PC-9 (cell line): Measurements from ENCODE around the gene SFMBT2. TPM values are rescaled to one million over a fixed set of nuclear protein-coding genes. Genes with fewer than 3 reads are reported as not detected.
"Not testable (repeated sequence)": the region's sequence is repeated elsewhere in the genome, so short reads cannot be mapped to it uniquely, and the experiment has no call there.

Experiments
- BruUV-seq: library from RNA; stranded (reverse); fragments of 400-500 nt; replicated peaks from 2 replicates; lab custom pipeline; 2021; lab: Mats Ljungman, UMichigan
- CTCF ChIA-PET: fragments of 300-600 bp; sonication (Branson Sonifier 250); formaldehyde crosslinking; loops from one replicate; lab custom pipeline; 2022; ENCODE audit warnings: antibody characterized with exemption; lab: Charles Lee
- POLR2A ChIA-PET: fragments of 300-600 bp; sonication (Branson Sonifier 250); formaldehyde crosslinking; loops from one replicate; lab custom pipeline; 2022; ENCODE audit warnings: antibody characterized with exemption; ENCODE audit not compliant: unreplicated experiment; lab: Charles Lee
- DNase-seq, 2 experiments: peaks; one replicate each; pipeline versions ENCODE4 v3.0.0 to v3.0.0-alpha.2; 2015 to 2022; ENCODE audit warnings: mixed read lengths in 1 of 2
- H2AFZ ChIP-seq: fragments of 200-600 bp; sonication (generic); 2 replicates; pipeline ENCODE4 v1.8.1; 2017; ENCODE audit warnings: antibody characterized with exemption
- H3F3A ChIP-seq: fragments of 200-600 bp; sonication (generic); 2 replicates; pipeline ENCODE4 v1.8.1; 2017; ENCODE audit warnings: antibody characterized with exemption, mild to moderate bottlenecking, low read depth; ENCODE audit not compliant: insufficient read depth
- H3K27ac ChIP-seq: fragments of 200-600 bp; sonication (generic); 2 replicates; pipeline ENCODE4 v1.6.1; 2016; ENCODE audit warnings: mixed run types
- H3K27me3 ChIP-seq: fragments of 200-600 bp; sonication (generic); 2 replicates; pipeline ENCODE4 v1.6.1; 2016; ENCODE audit warnings: low read depth, mixed run types; ENCODE audit not compliant: insufficient read depth
- H3K36me3 ChIP-seq: fragments of 200-600 bp; sonication (generic); 2 replicates; pipeline ENCODE4 v1.6.1; 2016; ENCODE audit warnings: low read depth, mixed run types
- H3K4me1 ChIP-seq: fragments of 200-600 bp; sonication (generic); replicated peaks from 2 replicates; pipeline ENCODE4 v1.6.1; 2016; ENCODE audit warnings: mixed run types; ENCODE audit not compliant: insufficient read depth
- H3K4me2 ChIP-seq: fragments of 200-600 bp; sonication (generic); 2 replicates; pipeline ENCODE4 v1.6.1; 2017; ENCODE audit warnings: mixed run types
- H3K4me3 ChIP-seq: fragments of 200-600 bp; sonication (generic); 2 replicates; pipeline ENCODE4 v1.6.1; 2016; ENCODE audit warnings: mixed run types
- H3K79me2 ChIP-seq: fragments of 200-600 bp; sonication (generic); 2 replicates; pipeline ENCODE4 v1.6.1; 2017; ENCODE audit warnings: low read depth, mixed run types
- H3K9me2 ChIP-seq: fragments of 200-600 bp; sonication (generic); 2 replicates; pipeline ENCODE4 v1.8.1; 2017; ENCODE audit warnings: mild to moderate bottlenecking; ENCODE audit not compliant: insufficient read depth
- H3K9me3 ChIP-seq: fragments of 200-600 bp; sonication (generic); 2 replicates; pipeline ENCODE4 v1.8.1; 2016; ENCODE audit warnings: low read depth; ENCODE audit not compliant: insufficient read depth
- H4K20me1 ChIP-seq: fragments of 200-600 bp; sonication (generic); 2 replicates; pipeline ENCODE4 v1.8.1; 2017; ENCODE audit not compliant: insufficient read depth
- EZH2 ChIP-seq: fragments of 200-600 bp; sonication (generic); IDR thresholded peaks from 2 replicates; pipeline ENCODE4 v1.8.0; 2017; ENCODE audit warnings: antibody characterized with exemption, low read depth
- intact Hi-C: fragments of 100-400 bp; cut with micrococcal nuclease; formaldehyde crosslinking; loops from one replicate; pipeline ENCODE4 v1.10.0; 2022; ENCODE audit not compliant: unreplicated experiment
- total RNA-seq: library from RNA; stranded (reverse); gene quantifications from 2 replicates; pipeline ENCODE4 v1.2.3, GENCODE V29; 2021
- TF ChIP-seq, protein P1 (sequence below): fragments of 200-600 bp; sonication (generic); conservative IDR thresholded peaks from 2 replicates; pipeline ENCODE4 v1.6.1; 2017; ENCODE audit warnings: mixed run types, antibody characterized with exemption, mild to moderate bottlenecking, moderate library complexity

Gene SFMBT2
- total RNA-seq, 1 experiment from 2014 or later: 0.07 TPM

DNA sequence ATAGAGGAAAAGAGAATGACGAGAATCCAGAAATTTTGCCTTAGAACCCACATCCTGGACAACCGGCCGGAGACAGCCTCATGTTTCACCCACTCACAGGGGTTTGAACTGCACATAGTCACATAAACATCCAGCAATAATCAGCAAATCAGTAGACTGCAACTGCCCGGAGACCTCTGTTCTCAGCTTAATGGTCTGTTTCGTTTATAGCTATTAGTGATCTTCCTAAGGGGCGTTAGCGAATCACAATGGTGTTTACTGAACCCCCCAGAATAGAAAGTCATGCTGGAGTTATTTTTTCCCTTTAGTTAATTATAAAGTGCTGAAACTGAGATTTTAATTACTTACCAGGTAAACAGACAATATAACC, 98.4 kb downstream of the SFMBT2 start:
- H3K27me3 ChIP-seq: peaks cover 21% of the 10 kb centered on the region
- H3K36me3 ChIP-seq: no peaks in the 10 kb centered on the region
- no peaks in the 10 kb centered on the region for H3F3A ChIP-seq
- no peaks in the 10 kb centered on the region for H4K20me1 ChIP-seq
- POLR2A ChIA-PET: no interaction called here
- H3K27ac ChIP-seq: no peak overlapping the region
- H3K4me3 ChIP-seq: no peak overlapping the region
- H3K79me2 ChIP-seq: no peaks in the 10 kb centered on the region
- DNase-seq: no peak
- no TSS peak for BruUV-seq
- no peaks in the 10 kb centered on the region for H3K9me3 ChIP-seq
- H3K9me2 ChIP-seq: no peaks in the 10 kb centered on the region
- no peak overlapping the region for H2AFZ ChIP-seq
- TF ChIP-seq EZH2: no peak
- H3K4me1 ChIP-seq: no peaks in the 10 kb centered on the region
- intact Hi-C loops: no loop called here
- CTCF ChIA-PET: no interaction called here
- H3K4me2 ChIP-seq: no peak overlapping the region

DNA sequence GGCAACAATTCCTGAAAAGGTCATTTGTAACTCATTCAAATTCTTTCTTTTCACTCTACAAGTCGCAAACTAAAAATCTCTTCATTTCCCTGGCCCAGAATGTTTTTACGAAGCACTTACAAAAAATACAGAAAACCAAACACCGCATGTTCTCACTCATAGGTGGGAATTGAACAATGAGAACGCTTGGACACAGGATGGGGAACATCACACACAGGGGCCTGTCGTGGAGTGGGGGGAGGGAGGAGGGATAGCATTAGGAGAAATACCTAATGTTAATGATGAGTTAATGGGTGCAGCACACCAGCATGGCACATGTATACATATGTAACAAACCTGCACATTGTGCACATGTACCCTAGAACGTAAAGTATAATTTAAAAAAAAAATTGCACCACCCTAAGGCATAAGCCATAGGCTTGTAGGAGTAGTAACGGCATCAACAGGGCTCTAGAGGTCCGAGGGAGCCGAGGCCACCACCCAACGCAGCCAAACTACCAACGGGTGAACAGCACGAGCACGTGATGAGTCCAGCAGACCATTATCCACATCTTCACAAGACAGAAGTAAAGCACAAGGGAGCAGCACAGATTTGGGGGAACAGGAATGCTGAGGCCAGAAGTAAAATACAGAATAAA, 98.9 kb downstream of the SFMBT2 start:
- H3K27me3 ChIP-seq: peaks cover 24% of the 10 kb centered on the region
- H4K20me1 ChIP-seq, H3K4me2 ChIP-seq, H3K4me1 ChIP-seq, H3F3A ChIP-seq, H3K4me3 ChIP-seq, POLR2A ChIA-PET, H2AFZ ChIP-seq, H3K27ac ChIP-seq, H3K36me3 ChIP-seq, DNase-seq, H3K79me2 ChIP-seq, H3K9me2 ChIP-seq, H3K9me3 ChIP-seq, CTCF ChIA-PET, intact Hi-C loops, BruUV-seq: not testable (repeated sequence)

DNA sequence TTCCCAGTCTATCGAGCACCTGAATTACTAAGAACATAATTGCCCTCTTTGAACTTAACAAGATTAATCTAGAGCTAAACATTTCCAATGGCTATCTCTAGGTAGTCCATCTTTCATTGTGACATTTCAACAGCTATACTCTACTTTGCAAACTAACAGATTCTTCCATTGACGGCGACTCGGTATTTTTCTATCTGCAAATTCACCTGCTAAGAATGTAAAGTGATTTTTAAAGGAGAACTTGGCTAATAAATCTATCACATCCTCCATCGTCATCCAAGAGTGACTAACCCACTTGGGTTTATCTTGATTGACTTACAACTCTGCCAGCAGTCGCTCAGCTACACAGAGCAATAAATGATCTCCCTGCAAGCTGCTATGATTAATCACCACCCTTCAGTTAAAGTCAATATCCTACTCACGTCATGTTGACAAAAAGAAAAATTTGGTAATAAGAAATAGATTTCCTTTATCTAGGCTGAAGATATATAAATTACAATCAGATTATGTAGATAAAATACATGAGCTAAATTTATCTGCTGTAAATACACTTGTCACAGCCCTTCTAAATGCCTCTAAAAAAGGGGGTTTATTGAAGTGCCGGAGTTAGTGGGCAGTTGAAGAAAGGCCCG, 99.5 kb downstream of the SFMBT2 start:
- no peak overlapping the region for H3K4me3 ChIP-seq

DNA sequence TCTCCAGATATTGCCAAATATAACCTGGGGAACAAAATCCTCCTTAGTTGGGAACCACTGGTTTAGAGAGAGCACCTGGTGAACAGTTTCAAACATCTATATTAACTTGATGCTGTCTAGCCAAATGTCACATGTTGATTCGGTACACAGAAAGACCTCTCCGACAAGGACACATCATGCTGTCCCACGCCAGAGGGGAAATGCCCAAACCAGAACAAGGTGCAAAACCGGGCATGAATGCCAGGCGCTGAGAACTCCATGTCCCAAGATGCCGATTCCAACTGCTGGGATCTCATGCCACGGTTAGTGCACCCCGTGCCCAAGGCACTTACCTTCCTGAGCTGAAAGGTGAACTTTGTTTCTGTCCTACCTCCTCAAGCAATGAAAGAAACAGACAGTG, 100.8 kb downstream of the SFMBT2 start:
- Histone ChIP-seq H3K79me2 (no peaks in the 10 kb centered on the region), H3K36me3 (no peaks in the 10 kb centered on the region), H3K4me2 (no peak overlapping the region), H3F3A (no peaks in the 10 kb centered on the region), H2AFZ (no peak overlapping the region), H3K27me3 (peaks cover 33% of the 10 kb centered on the region), H3K9me2 (no peaks in the 10 kb centered on the region), H3K4me3 (no peak overlapping the region), H3K4me1 (no peaks in the 10 kb centered on the region), H4K20me1 (no peaks in the 10 kb centered on the region), H3K9me3 (no peaks in the 10 kb centered on the region), H3K27ac (no peak overlapping the region)
- no peak for TF ChIP-seq EZH2
- TF ChIP-seq, protein P1, sequence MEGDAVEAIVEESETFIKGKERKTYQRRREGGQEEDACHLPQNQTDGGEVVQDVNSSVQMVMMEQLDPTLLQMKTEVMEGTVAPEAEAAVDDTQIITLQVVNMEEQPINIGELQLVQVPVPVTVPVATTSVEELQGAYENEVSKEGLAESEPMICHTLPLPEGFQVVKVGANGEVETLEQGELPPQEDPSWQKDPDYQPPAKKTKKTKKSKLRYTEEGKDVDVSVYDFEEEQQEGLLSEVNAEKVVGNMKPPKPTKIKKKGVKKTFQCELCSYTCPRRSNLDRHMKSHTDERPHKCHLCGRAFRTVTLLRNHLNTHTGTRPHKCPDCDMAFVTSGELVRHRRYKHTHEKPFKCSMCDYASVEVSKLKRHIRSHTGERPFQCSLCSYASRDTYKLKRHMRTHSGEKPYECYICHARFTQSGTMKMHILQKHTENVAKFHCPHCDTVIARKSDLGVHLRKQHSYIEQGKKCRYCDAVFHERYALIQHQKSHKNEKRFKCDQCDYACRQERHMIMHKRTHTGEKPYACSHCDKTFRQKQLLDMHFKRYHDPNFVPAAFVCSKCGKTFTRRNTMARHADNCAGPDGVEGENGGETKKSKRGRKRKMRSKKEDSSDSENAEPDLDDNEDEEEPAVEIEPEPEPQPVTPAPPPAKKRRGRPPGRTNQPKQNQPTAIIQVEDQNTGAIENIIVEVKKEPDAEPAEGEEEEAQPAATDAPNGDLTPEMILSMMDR: no peak
- DNase-seq: no peak
- no TSS peak for BruUV-seq
- CTCF ChIA-PET: no interaction called here
- intact Hi-C loops: no loop called here
- POLR2A ChIA-PET: no interaction called here

More for the DNA sequence above, 99.5 kb downstream of the SFMBT2 start:
- no peak for DNase-seq
- intact Hi-C loops: no loop called here
- no TSS peak for BruUV-seq
- H3K27ac ChIP-seq: no peak overlapping the region
- H3K4me2 ChIP-seq: no peak overlapping the region
- POLR2A ChIA-PET: no interaction called here
- TF ChIP-seq, protein P1: no peak
- TF ChIP-seq EZH2: no peak
- H3K27me3 ChIP-seq: peaks cover 24% of the 10 kb centered on the region
- H3K9me2 ChIP-seq: no peaks in the 10 kb centered on the region
- no peaks in the 10 kb centered on the region for H3K79me2 ChIP-seq
- CTCF ChIA-PET: no interaction called here
- H3K36me3 ChIP-seq: no peaks in the 10 kb centered on the region
- H3K4me1 ChIP-seq: no peaks in the 10 kb centered on the region
- no peaks in the 10 kb centered on the region for H4K20me1 ChIP-seq
- H2AFZ ChIP-seq: no peak overlapping the region
- no peaks in the 10 kb centered on the region for H3K9me3 ChIP-seq
- no peaks in the 10 kb centered on the region for H3F3A ChIP-seq
